Measurements from ENCODE around the gene DNPH1.

Gene DNPH1

DNA sequence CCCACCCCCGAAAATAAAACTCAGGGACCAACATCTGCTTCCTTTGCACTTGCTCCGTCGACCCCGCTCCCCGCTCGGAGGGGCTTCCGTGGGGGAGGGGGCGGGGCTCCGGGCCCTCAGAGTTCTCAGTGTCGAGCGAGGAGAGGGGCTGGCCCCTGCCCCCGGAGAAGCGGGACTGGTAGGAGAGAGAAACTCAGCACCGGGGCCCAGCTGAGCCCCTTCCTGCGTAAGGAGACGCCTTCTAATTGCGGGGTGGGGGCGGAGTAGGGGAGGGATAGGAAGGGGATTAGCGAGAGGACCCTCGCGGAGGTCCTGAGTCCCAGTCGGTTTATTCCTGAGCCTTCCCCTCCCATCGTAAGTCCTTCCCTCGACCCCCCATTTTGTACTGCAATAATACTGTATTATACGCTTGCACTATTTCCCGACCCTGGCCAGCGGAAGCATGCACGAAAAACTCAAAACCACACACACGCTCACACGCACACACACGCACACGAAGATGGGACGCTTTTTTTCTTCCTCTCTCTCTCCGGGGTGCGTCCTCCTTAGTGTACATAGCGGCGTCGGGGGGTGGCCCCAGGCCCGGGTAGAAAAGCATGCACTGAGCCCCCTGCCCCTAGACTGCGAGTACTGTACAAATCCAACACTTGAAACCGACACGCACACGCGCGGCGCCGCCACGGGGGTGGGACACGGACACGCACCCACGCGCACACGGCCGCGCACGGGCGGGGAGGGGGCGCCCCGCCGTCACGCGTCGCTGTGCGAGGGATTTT, 46.7 kb upstream of the DNPH1 start:
- TF ChIP-seq, protein P1, sequence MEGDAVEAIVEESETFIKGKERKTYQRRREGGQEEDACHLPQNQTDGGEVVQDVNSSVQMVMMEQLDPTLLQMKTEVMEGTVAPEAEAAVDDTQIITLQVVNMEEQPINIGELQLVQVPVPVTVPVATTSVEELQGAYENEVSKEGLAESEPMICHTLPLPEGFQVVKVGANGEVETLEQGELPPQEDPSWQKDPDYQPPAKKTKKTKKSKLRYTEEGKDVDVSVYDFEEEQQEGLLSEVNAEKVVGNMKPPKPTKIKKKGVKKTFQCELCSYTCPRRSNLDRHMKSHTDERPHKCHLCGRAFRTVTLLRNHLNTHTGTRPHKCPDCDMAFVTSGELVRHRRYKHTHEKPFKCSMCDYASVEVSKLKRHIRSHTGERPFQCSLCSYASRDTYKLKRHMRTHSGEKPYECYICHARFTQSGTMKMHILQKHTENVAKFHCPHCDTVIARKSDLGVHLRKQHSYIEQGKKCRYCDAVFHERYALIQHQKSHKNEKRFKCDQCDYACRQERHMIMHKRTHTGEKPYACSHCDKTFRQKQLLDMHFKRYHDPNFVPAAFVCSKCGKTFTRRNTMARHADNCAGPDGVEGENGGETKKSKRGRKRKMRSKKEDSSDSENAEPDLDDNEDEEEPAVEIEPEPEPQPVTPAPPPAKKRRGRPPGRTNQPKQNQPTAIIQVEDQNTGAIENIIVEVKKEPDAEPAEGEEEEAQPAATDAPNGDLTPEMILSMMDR (IDR thresholded peaks at IDR 0.05; ENCODE audit: low read depth, low read length), result no peak
- no peak overlapping the region for H3K4me3 ChIP-seq (replicated peaks in 1 of 2; ENCODE audit: low read depth in 2 of 2, low read length in 2 of 2)
- no peak for DNase-seq (ENCODE audit: low read depth in 2 of 2)

DNA sequence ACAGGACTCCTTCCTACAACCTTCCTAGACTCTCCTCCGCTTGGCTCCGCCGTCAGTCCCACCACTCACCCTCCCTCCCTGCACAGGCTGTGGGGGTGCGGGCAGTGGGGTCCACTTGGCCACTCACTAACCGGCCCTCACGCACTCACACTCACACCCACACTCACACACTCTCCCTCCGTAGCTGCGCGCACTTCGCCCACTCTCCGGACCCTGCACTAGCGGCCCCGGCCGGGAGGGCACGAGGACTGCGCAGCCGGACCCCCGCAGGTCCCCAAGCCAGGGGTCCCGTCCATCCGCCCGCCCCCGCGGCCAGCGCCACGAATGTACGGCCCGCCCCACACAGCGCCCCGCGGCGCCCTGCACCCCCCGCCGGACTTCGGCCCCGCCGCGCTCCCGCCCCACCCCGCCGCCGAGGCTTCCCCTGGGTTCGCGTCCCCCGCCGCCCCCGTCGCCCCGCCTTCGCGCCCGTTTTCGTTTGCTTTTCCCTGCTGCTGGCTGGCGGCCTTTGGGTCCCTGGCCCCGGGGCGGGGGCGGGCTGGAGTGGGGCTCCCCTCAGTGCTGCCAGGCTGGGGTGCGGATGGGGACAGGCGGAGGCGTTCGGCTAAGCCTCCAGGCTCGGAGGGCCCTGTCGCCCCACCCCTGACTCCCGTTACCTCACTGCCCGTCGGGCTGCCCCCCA, 45.8 kb upstream of the DNPH1 start:
- TF ChIP-seq, protein P1 (IDR thresholded peaks at IDR 0.05; ENCODE audit: low read depth, low read length), result no peak
- DNase-seq (ENCODE audit: low read depth in 2 of 2), result no peak
- H3K4me3 ChIP-seq (replicated peaks in 1 of 2; ENCODE audit: low read depth in 2 of 2, low read length in 2 of 2), result peak overlapping the region in 1 of 2 donors; percentile 23

DNA sequence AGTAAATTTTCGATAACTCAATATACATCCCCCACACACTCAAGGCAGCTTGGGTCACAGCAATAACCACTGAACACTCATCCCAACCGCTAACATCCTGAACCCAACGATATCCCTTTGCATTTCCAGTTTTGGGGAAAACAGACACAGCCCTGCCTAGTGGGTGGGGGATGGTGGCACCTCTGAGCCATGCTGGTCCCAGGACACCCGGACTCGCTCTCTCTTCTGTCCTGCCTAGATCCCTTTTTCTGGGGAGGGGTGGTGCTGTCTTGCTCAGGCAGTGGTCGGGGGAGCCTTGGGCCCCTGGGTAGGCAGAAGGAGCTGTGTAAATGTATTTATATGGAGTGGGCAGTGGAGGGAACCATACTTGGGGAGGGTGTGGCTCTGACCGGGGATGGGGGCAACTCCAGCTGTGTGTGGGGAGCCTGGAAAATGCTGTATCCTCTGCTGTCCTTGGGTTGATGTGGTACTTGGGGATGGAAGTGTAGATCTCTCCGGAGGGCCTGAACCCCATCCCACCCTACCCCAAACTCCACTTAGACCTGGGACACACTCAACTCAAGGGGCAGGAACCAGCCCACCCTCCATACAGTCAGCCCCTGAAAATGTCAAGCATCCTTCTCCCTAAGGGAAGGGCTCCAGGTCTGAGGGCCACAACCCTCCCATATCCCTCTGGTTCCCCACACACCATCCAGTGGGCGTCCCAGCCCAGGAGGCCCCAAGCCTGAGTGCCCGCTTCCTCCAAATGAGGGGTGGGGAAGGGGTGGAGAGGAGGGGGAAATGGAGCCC, 45.0 kb upstream of the DNPH1 start:
- TF ChIP-seq, protein P1 (IDR thresholded peaks at IDR 0.05; ENCODE audit: low read depth, low read length), result no peak
- DNase-seq (ENCODE audit: low read depth in 2 of 2), result no peak
- no peak overlapping the region for H3K4me3 ChIP-seq (replicated peaks in 1 of 2; ENCODE audit: low read depth in 2 of 2, low read length in 2 of 2)

DNA sequence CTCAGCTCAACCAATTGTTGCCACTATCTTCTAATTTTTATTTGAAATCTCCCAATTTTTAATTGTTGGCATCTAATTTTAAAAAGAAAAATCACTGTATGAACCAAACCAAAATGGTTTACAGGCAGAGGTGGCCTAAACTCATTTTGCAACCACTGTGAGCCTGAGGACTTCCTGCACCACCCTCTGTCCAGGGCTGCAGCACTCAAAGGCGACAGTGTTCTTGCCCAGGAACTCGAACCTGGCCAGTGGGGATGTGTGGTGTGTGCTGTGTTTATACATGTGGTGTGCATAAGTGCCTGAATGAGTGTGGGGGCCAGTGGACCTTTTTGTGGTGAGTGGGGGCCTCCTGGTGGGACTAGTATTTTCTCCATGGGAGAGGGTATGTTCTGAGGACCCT, 44.4 kb upstream of the DNPH1 start:
- TF ChIP-seq, protein P1 (IDR thresholded peaks at IDR 0.05; ENCODE audit: low read depth, low read length), result no peak
- no peak for DNase-seq (ENCODE audit: low read depth in 2 of 2)
- no peak overlapping the region for H3K4me3 ChIP-seq (replicated peaks in 1 of 2; ENCODE audit: low read depth in 2 of 2, low read length in 2 of 2)

DNA sequence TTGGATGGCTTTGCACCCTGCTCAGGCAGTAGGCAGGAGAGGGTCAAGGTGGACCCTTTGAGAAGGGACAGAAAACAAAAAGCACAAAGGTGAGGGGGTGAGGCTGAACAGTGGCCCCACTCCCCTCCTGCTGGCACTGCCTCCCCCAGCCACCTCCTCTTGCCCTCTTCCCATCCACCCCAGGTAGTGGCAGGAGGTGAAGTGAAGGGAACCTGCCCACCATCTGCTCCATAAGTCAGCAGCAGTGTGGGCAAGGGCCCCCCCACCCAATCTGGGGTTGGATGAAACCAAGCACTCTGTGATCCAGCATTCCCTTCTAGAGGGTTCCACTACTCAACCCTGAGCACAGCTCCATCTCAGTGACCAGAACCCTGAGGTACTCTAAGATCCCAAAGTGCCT, 42.7 kb upstream of the DNPH1 start:
- no peak overlapping the region for H3K4me3 ChIP-seq (replicated peaks in 1 of 2; ENCODE audit: low read depth in 2 of 2, low read length in 2 of 2)
- DNase-seq (ENCODE audit: low read depth in 2 of 2), result no peak
- TF ChIP-seq, protein P1 (IDR thresholded peaks at IDR 0.05; ENCODE audit: low read depth, low read length), result no peak

DNA sequence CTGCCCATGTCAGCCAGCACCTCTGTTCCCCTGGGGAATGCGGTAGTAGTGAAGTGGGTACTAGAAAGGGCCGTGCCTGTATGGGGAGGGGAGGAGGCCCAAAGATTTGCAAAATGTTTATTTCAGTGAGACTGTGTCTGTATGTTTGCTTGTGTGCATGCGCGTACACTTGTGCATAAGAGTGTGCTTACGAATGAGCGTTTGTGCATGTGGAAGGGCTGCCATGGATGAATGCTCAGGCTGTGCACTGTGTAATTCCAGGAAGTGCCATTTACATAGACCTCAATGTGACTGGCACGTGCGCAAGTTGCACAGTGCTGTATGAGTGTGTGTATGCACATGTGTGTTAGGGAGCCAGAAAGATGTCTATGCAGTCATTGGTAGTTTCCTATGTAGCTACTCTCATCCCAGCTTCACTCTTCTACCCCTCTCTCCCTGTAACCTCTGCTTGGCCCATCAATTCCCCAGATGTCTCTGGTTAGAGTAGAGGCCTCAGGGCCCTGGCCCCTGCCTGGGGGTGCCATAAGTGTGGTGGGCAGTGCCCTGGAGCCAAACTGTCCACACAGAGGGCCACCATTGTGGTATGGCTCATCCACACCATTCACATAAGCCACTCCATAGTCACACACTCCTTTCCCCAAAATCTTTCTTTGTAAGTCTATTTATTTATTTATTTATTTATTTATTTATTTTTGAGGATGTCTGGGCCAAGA, 42.0 kb upstream of the DNPH1 start:
- TF ChIP-seq, protein P1 (IDR thresholded peaks at IDR 0.05; ENCODE audit: low read depth, low read length), result no peak
- no peak for DNase-seq (ENCODE audit: low read depth in 2 of 2)
- no peak overlapping the region for H3K4me3 ChIP-seq (replicated peaks in 1 of 2; ENCODE audit: low read depth in 2 of 2, low read length in 2 of 2)
